HG02840 (cell line): ENCODE results near the gene INTS15.
"Not testable (repeated sequence)": the region's sequence is repeated elsewhere in the genome, so short reads cannot be mapped to it uniquely, and the experiment has no call there.

Experiments used
- ATAC-seq: cut with Tn5 transposase; IDR thresholded peaks from one replicate; pipeline ENCODE4 v1.9.1; 2021; ENCODE audit warnings: mild to moderate bottlenecking, moderate library complexity, moderate number of reproducible peaks; ENCODE audit not compliant: unreplicated experiment, low FRiP score

The INTS15 gene

GRCh38 chr7:6615723-6616555 is 26.1 kb downstream of the INTS15 start:
- ATAC-seq = no peak

DNA sequence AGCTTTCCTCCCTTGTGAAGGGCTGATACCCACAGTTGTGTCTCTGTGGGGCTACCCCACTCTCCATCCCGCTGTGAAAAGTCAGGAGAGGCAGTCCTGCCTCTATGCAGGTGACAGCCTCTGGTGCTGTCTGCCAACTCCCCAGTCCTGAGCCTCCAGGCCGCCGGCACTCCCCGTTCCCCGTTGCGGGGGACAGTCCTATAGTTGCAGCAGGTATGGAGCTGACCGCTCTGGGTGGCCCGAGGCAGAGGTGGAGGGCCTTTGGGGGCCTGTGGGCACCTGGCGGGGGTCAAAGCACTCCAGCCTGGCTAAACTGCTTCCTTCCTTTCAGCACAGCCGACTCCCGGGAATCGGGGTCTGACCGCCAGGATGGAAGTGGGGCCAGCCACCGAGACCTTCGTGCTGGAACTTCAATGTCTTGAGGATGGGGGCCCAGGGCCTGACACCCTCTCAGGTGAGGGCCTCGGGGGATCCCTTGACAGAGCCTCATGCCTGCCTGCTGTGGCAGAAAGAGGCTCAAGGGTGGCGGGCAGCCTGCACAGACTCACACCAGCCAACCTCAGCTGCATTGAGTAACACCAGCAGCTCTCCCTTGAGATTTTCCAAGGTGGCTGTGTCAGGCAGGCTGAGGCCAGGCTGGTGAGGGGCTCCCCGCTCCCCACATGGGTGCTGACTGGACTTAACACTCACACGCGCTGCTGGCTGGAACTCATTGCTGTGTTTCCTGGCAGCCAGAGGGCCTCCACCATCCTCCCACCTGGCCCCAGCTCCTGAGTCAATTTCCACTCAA is 27.2 kb downstream of the INTS15 start:
- ATAC-seq = no peak

GRCh38 chr7:6618621-6619020 is 28.8 kb downstream of the INTS15 start:
- no peak for ATAC-seq

DNA sequence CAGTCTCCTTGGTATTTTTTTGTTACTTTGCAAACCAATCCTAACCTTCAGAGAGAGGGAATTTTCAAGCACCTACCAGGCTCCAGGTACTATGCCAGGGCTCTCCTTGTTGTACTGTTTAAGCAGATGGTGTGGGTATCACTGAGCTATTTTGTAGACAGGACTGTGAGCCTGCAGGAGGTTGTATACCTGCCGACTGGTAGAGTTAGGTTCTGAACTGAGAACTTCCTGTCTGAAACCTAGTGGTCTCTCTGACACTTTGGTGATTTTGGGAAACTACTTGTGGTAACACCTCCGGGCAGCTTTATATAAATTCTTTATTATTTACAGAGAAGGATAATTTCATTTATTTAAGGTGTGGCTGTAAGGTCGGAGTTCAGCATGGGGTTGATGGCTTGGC is 30.1 kb downstream of the INTS15 start:
- ATAC-seq = no peak

GRCh38 chr7:6621195-6622133 is 31.6 kb downstream of the INTS15 start:
- ATAC-seq = no peak

DNA sequence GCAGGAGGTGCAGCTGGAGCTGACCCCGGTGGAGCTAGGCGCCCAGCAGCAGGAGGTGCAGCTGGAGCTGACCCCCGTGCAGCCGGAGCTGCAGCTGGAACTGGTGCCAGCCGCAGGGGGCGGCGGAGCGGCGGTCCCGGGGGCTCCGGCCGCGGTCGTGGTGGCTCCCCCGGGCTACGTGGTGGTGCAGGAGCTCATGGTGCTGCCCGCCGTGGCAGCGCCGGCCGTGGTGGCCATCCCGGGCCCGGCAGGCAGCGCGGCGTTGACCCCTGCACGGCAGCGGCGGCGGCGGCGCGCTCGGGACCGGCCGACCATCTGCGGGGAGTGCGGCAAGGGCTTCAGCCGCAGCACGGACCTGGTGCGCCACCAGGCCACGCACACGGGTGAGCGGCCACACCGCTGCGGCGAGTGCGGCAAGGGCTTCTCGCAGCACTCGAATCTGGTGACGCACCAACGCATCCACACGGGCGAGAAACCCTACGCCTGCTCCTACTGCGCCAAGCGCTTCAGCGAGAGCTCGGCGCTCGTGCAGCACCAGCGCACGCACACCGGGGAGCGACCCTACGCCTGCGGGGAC is 32.4 kb downstream of the INTS15 start:
- ATAC-seq = no peak

DNA sequence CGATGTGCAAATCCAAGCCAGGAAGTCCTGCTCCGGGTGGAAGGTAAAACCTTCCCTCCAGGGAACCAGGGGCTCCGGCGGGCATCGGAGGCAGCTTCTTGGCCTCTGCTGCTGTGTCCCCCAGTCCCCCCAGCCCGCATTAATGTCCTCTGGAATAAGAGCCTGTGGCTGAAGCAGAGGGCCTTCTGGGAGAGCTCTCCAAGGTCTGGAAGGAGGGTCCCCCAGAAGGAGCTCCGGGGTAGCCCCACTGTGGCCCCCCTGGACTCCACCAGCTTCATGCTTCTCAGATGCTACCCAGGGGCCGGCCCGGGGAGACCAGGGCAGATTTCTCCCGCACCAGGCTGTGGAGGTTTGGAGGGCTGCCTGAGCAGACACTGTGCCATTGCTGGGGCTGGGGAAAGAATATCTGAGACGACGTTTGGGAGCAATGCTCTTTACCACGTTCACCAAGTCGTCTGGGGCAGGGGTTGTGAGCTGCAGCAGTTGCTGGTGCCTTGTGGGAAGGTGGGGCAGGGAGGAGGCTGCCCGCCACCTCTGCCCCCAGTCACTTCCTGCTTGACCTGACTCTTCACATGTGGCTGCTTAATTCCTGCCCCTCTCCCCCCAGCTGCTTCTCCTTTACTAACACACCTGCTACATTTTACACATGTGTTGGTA is 33.9 kb downstream of the INTS15 start:
- no peak for ATAC-seq

DNA sequence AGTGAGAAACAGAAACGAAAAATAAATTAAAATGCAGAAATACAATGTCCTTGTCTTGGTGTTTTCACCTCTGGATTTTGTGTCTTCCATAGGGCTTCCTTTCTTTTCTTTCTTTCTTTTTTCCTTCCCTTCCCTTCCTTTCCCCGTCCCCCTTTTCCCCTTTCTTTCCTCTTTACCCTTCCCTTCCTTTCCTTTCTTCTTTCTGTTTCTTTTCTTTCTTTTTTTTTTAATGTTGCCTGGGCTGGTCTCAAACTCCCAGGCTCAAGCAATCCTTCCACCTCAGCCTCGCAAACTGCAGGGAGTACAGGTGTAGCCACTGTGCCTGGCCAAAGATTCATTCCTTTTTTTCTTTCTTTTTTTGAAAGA is 34.4 kb downstream of the INTS15 start:
- ATAC-seq = no peak

DNA sequence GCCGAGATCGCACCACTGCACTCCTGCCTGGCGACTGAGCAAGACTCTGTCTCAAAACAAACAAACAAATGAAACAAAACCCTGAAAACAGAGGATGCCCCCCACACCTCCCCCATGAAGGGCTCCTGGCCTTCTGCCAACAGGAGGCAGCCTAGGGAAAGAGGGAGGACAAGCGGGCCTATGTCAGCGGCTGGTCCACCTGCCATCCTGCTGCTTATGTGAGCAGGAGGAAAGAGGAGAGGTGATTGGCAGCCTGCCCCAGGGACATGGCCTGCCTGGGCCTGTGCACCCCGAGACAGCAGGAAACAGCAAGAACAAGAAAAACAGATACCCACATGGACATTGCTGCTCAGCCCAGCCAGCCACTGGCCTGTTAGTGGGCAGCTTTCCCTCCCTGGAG is 38.2 kb downstream of the INTS15 start:
- no peak for ATAC-seq

GRCh38 chr7:6630007-6630849 is 40.4 kb downstream of the INTS15 start:
- ATAC-seq = no peak

GRCh38 chr7:6631605-6632004 is 41.8 kb downstream of the INTS15 start:
- ATAC-seq = no peak

GRCh38 chr7:6634021-6634420 is 44.2 kb downstream of the INTS15 start:
- no peak for ATAC-seq

DNA sequence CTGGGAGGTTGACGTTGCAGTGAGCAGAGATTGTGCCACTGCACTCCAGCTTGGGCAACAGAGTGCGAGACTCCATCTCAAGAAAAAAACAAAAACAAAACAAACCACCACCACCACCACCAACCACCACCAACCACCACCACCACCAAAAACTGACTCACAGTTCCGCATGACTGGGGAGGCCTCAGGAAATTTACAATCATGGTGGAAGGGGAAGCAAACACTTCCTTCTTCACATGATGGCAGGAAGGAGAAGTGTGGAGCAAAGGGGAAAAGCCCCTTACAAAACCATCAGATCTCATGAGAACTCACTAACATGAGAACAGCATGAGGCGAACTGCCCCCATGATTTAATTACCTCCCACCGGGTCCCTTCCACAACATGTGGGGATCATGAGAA is 45.1 kb downstream of the INTS15 start:
- not testable (repeated sequence) for ATAC-seq

DNA sequence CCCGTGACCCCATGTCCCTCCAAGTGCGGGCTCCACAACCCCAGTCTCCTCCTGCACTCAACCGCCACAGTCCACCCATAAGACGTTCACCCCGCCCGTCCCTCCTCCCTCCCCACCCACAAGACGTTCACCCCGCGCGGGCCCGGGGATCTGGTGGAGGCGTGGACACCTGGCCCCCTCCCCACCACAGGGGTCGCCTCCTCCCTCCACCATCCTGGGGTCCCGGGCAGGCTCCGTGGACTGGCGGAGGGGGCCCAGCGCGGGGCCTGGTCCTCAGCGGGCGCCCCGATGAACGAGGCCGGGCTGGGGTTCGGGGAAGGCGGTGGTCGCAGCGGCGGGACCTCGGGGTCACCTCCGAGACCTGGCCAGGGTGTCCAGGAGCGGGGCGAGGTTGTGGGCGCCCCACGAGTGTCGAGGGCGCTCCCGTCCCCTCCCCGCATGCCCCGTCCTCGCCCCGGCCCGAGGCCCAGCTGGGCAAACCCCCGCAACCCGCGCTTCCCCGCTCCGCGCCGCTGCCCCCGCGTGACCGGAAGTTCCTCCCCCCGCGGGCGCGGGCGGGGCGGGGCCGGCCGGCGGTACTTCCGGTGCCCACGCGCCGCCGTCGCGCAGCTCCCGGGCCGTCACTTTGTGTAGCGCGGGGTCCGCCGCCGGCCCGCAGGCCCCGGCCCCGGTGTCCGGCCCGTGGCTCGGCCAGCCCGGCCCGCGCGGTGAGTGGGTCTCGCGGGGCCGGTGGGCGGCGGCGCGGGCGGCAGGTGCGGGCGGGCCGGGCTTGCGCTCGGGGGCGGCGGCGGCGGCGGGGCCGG is 47.1 kb downstream of the INTS15 start, which contains the start of gene ZNF316:
TSS of gene ZNF316 (plus strand) at position 578 of the 803 bp plus-strand sequence. CDS start 5,092 bp downstream, outside the sequence.
- ATAC-seq = peak; percentile 58

- peak; percentile 78 for ATAC-seq
These were observed 47.9 kb downstream of the INTS15 start for GRCh38 chr7:6637544-6638229.

- no peak for ATAC-seq
These were observed 49.2 kb downstream of the INTS15 start for GRCh38 chr7:6639032-6639431.

- ATAC-seq = no peak
These were observed 49.8 kb downstream of the INTS15 start for GRCh38 chr7:6639627-6640026.
